Left lung (tissue), 10 donors: Measurements from ENCODE around the gene KRTAP4-4. TPM values are rescaled to one million over a fixed set of nuclear protein-coding genes. Genes with fewer than 3 reads are reported as not detected.
"Not testable (repeated sequence)": the region's sequence is repeated elsewhere in the genome, so short reads cannot be mapped to it uniquely, and the experiment has no call there.

Experiments
- ATAC-seq: fragments of 200-7000 bp; cut with Tn5 transposase; one replicate; pipeline ENCODE4 v1.9.1; 2020; ENCODE audit warnings: moderate library complexity
- DNase-seq, 4 donors: peaks; one replicate each; pipeline ENCODE4 v3.0.0-alpha.2; 2013 to 2020
- H3K27ac ChIP-seq, 2 donors: fragments of 200-600 bp; sonication (generic) in 1 of 2; one replicate each; pipeline versions ENCODE4 v1.5.0 to v1.8.0; 2020 to 2021
- H3K27me3 ChIP-seq, 2 donors: fragments of 200-600 bp; sonication (generic) in 1 of 2; one replicate each; pipeline versions ENCODE4 v1.5.0 to v1.8.0; 2020 to 2021
- H3K36me3 ChIP-seq, 2 donors: fragments of 200-600 bp; sonication (generic) in 1 of 2; one replicate each; pipeline versions ENCODE4 v1.5.0 to v1.8.0; 2020 to 2021
- H3K4me1 ChIP-seq, 2 donors: fragments of 200-600 bp; one replicate each; pipeline ENCODE4 v1.8.0; 2021
- H3K4me3 ChIP-seq, 2 donors: fragments of 200-600 bp; sonication (generic) in 1 of 2; one replicate each; pipeline versions ENCODE4 v1.5.0 to v1.8.0; 2020 to 2021; ENCODE audit warnings: mild to moderate bottlenecking in 1 of 2
- H3K9me3 ChIP-seq, 2 donors: fragments of 200-600 bp; sonication (generic) in 1 of 2; one replicate each; pipeline versions ENCODE4 v1.5.0 to v1.8.0; 2020 to 2021
- CTCF ChIP-seq, 2 donors: fragments of 200-600 bp; sonication (generic) in 1 of 2; IDR thresholded peaks; one replicate each; pipeline versions ENCODE4 v1.5.0 to v1.8.0; 2021; ENCODE audit warnings: antibody characterized with exemption in 2 of 2
- intact Hi-C, 2 donors: fragments of 100-400 bp; cut with DNase I; formaldehyde crosslinking; loops; one replicate each; pipeline versions ENCODE4 v1.11.2 to v1.14.2; 2022
- polyA plus RNA-seq, 6 donors: library from polyadenylated mRNA; unstranded; fragments of 120-200 nt; gene quantifications; one replicate each; pipeline ENCODE4 v1.2.1, GENCODE V29; 2013; ENCODE audit not compliant: insufficient read length in 6 of 6
- total RNA-seq, 2 donors: library from RNA; stranded (reverse); fragmentation: NEBNext Ultra II Directional; extraction: Animal tissue kit (Norgen Biotek cat#: 25700); gene quantifications; one replicate each; pipeline ENCODE4 v1.2.1, GENCODE V29; 2021
- donor health status: DM: no; HTN: yes; CAD: no.
- donor health status: DM: no; HTN: no; CAD: no.

Gene KRTAP4-4
- total and polyA plus RNA-seq, 8 donors: not detected

- no peaks in the 10 kb centered on the region for H3K4me1 ChIP-seq
- no peaks in the 10 kb centered on the region for H3K36me3 ChIP-seq
- DNase-seq: no peak
- no peak overlapping the region for H3K27ac ChIP-seq
- H3K27me3 ChIP-seq: peaks cover 0 to 5% of the 10 kb centered on the region in 2 donors
- H3K9me3 ChIP-seq: peaks cover 0 to 13% of the 10 kb centered on the region in 2 donors
- no peak overlapping the region for H3K4me3 ChIP-seq
- TF ChIP-seq CTCF (IDR thresholded peaks at IDR 0.05): no peak
- no peak for ATAC-seq
- intact Hi-C loops: no loop called here
These were observed 12.9 kb downstream of the KRTAP4-4 start for GRCh38 chr17:41147531-41148204.

GRCh38 chr17:41145261-41145660, 15.3 kb downstream of the KRTAP4-4 start:
- intact Hi-C loops: no loop called here
- Histone ChIP-seq H3K4me3 (no peak overlapping the region), H3K27ac (no peak overlapping the region)

GRCh38 chr17:41144846-41145245, 15.7 kb downstream of the KRTAP4-4 start:
- H3K4me3 ChIP-seq: no peak overlapping the region
- DNase-seq (no peak), ATAC-seq (no peak)
- H3K4me1 ChIP-seq: no peaks in the 10 kb centered on the region
- no peak overlapping the region for H3K27ac ChIP-seq
- intact Hi-C loops: no loop called here
- H3K27me3 ChIP-seq: peaks cover 0 to 5% of the 10 kb centered on the region in 2 donors
- H3K36me3 ChIP-seq: no peaks in the 10 kb centered on the region
- TF ChIP-seq CTCF (IDR thresholded peaks at IDR 0.05): no peak
- H3K9me3 ChIP-seq: peaks cover 0 to 20% of the 10 kb centered on the region in 2 donors

More at GRCh38 chr17:41145261-41145660, 15.3 kb downstream of the KRTAP4-4 start:
- H3K9me3 ChIP-seq: peaks cover 0 to 17% of the 10 kb centered on the region in 2 donors
- H3K36me3 ChIP-seq: no peaks in the 10 kb centered on the region
- DNase-seq: no peak
- TF ChIP-seq CTCF (IDR thresholded peaks at IDR 0.05): no peak
- H3K27me3 ChIP-seq: peaks cover 0 to 5% of the 10 kb centered on the region in 2 donors
- no peaks in the 10 kb centered on the region for H3K4me1 ChIP-seq
- no peak for ATAC-seq

DNA sequence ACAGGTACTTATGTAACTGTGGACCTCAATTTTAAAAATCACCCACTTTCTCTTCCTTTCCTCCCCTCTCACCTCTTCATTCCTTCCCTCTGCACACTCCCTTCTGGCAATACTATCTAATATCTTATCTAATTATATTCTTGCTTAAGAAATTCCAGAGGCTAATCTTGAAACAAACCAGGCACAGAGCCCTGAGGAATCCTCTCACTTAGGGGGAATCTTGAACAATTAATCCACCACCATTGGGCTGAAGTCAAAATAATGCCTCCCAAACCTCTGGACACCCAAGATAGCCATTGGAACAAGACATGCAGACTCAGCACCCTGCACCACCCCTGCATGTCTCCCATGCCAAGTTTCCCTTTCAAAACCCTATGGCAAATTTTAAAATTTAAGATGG, 19.2 kb downstream of the KRTAP4-4 start:
- H3K9me3 ChIP-seq: peaks cover 0 to 23% of the 10 kb centered on the region in 2 donors
- no peak for ATAC-seq
- DNase-seq: no peak
- H3K27ac ChIP-seq: no peak overlapping the region
- H3K36me3 ChIP-seq: no peaks in the 10 kb centered on the region
- no peaks in the 10 kb centered on the region for H3K4me1 ChIP-seq
- TF ChIP-seq CTCF (IDR thresholded peaks at IDR 0.05): no peak
- H3K4me3 ChIP-seq: no peak overlapping the region
- no peaks in the 10 kb centered on the region for H3K27me3 ChIP-seq
- intact Hi-C loops: no loop called here

- H3K27ac ChIP-seq: no peak within 1 kb of the TSS
- H3K36me3 ChIP-seq: no peaks in the 10 kb centered on the region
- DNase-seq (no peak), ATAC-seq (no peak)
- H3K27me3 ChIP-seq: no peaks in the 10 kb centered on the region
- H3K4me3 ChIP-seq: no peak within 1 kb of the TSS
- no peaks in the 10 kb centered on the region for H3K4me1 ChIP-seq
- H3K9me3 ChIP-seq: peaks cover 0 to 23% of the 10 kb centered on the region in 2 donors
- TF ChIP-seq CTCF (IDR thresholded peaks at IDR 0.05): no peak
- intact Hi-C loops: no loop called here
These were observed 20.0 kb downstream of the KRTAP4-4 start, which contains the start of gene KRTAP4-6 for GRCh38 chr17:41140360-41141131. Gene KRTAP4-6 (minus strand): TSS chr17:41140544. CDS start chr17:41140487, 57 bp downstream.

GRCh38 chr17:41139865-41140264, 20.7 kb downstream of the KRTAP4-4 start:
- H3K4me3 ChIP-seq, intact Hi-C loops, ATAC-seq, H3K27ac ChIP-seq, H3K36me3 ChIP-seq, H3K27me3 ChIP-seq, H3K4me1 ChIP-seq: not testable (repeated sequence)
- H3K9me3 ChIP-seq: peaks cover 0 to 23% of the 10 kb centered on the region in 2 donors
- peak in 1 of 4 donors; percentile 70 for DNase-seq
